SK-N-SH (cell line): ENCODE results near the gene CD93. TPM values are rescaled to one million over a fixed set of nuclear protein-coding genes. Genes with fewer than 3 reads are reported as not detected.

Source experiments
- CTCF ChIA-PET: fragments of 300-600, 350-600 bp; formaldehyde crosslinking; extraction: SDS; loops from one replicate; lab custom pipeline; 2021; lab: Yijun Ruan, JAX
- POLR2A ChIA-PET: fragments of 350-600 bp; sonication (Branson Sonifier 250); formaldehyde crosslinking; extraction: SDS; loops from one replicate; lab custom pipeline; 2020; ENCODE audit warnings: antibody characterized with exemption, inconsistent platforms; lab: Yijun Ruan, JAX
- DNase-seq: peaks from one replicate; pipeline ENCODE4 v3.0.0; 2012
- H2AFZ ChIP-seq: fragments of 200-600 bp; sonication (generic); 2 replicates; pipeline ENCODE4 v1.8.1; 2016; ENCODE audit warnings: antibody characterized with exemption, mild to moderate bottlenecking, low read depth
- H3F3A ChIP-seq: fragments of 200-600 bp; sonication (generic); replicated peaks from 2 replicates; pipeline ENCODE3; 2016; ENCODE audit warnings: antibody characterized with exemption, mild to moderate bottlenecking; ENCODE audit not compliant: insufficient read depth
- H3K27ac ChIP-seq, 2 experiments: fragments of 200-500 bp in 1 of 2; fragments of 200-600 bp in 1 of 2; sonication (Bioruptor generic) in 1 of 2; sonication (generic), shearing (Covaris generic) in 1 of 2; 2 replicates each; pipeline versions ENCODE4 v1.5.1 to v1.6.1; 2014 to 2016; ENCODE audit warnings: low read depth in 2 of 2, inconsistent platforms in 1 of 2, low read length in 1 of 2, mild to moderate bottlenecking in 1 of 2, mixed read lengths in 1 of 2
- H3K27me3 ChIP-seq: fragments of 200-600 bp; sonication (generic), shearing (Covaris generic); 2 replicates; pipeline ENCODE4 v1.6.1; 2016; ENCODE audit warnings: mixed run types; ENCODE audit not compliant: insufficient read depth
- H3K36me3 ChIP-seq, 2 experiments: fragments of 200-500 bp in 1 of 2; fragments of 200-600 bp in 1 of 2; sonication (Bioruptor generic) in 1 of 2; sonication (generic) in 1 of 2; replicated peaks in 1 of 2; 2 replicates each; pipeline versions ENCODE3 to v1.5.1; 2014 to 2016; ENCODE audit warnings: low read length in 1 of 2, mild to moderate bottlenecking in 1 of 2; ENCODE audit not compliant: insufficient read depth in 2 of 2, control insufficient read depth in 1 of 2
- H3K4me1 ChIP-seq, 2 experiments: fragments of 200-500 bp in 1 of 2; fragments of 200-600 bp in 1 of 2; sonication (Bioruptor generic) in 1 of 2; sonication (generic), shearing (Covaris generic) in 1 of 2; 2 replicates each; pipeline versions ENCODE4 v1.5.1 to v1.6.1; 2014 to 2016; ENCODE audit warnings: low read depth in 1 of 2, low read length in 1 of 2, mixed run types in 1 of 2; ENCODE audit not compliant: insufficient read depth in 2 of 2, control insufficient read depth in 1 of 2
- H3K4me2 ChIP-seq: fragments of 200-600 bp; sonication (generic), shearing (Covaris generic); 2 replicates; pipeline ENCODE4 v1.6.1; 2017; ENCODE audit warnings: mixed run types
- H3K4me3 ChIP-seq, 2 experiments: fragments of 200-500 bp in 1 of 2; fragments of 200-600 bp in 1 of 2; sonication (Bioruptor generic) in 1 of 2; sonication (generic), shearing (Covaris generic) in 1 of 2; 2 replicates each; pipeline versions ENCODE4 v1.5.1 to v1.8.1; 2014 to 2016; ENCODE audit warnings: low read depth in 2 of 2, inconsistent platforms in 1 of 2, low read length in 1 of 2, mild to moderate bottlenecking in 1 of 2, mixed read lengths in 1 of 2, moderate library complexity in 1 of 2
- H3K79me2 ChIP-seq: fragments of 200-600 bp; sonication (generic); 2 replicates; pipeline ENCODE4 v1.8.1; 2017; ENCODE audit warnings: mild to moderate bottlenecking; ENCODE audit not compliant: insufficient read depth
- H3K9ac ChIP-seq: fragments of 200-600 bp; sonication (generic); 2 replicates; pipeline ENCODE4 v1.6.1; 2017; ENCODE audit warnings: mixed run types
- H3K9me2 ChIP-seq: fragments of 200-600 bp; sonication (generic); 2 replicates; pipeline ENCODE4 v1.6.1; 2017; ENCODE audit warnings: mixed run types
- H3K9me3 ChIP-seq: fragments of 200-600 bp; sonication (generic); 2 replicates; pipeline ENCODE4 v1.6.1; 2017; ENCODE audit warnings: mixed run types, mild to moderate bottlenecking, moderate library complexity
- H4K20me1 ChIP-seq: fragments of 200-600 bp; sonication (generic); 2 replicates; pipeline ENCODE4 v1.6.1; 2017; ENCODE audit warnings: mild to moderate bottlenecking, mixed run types; ENCODE audit not compliant: insufficient read depth
- ELF1 ChIP-seq: IDR thresholded peaks from 2 replicates; pipeline ENCODE4 v1.4.0; 2012
- FOXM1 ChIP-seq: IDR thresholded peaks from 2 replicates; pipeline ENCODE4 v1.4.0; 2012; ENCODE audit warnings: low read depth, mild to moderate bottlenecking
- GABPA ChIP-seq: IDR thresholded peaks from 2 replicates; pipeline ENCODE4 v1.4.0; 2012; ENCODE audit warnings: low read depth, mild to moderate bottlenecking
- MXI1 ChIP-seq: IDR thresholded peaks from 2 replicates; pipeline ENCODE4 v1.6.1; 2012; ENCODE audit warnings: mild to moderate bottlenecking, low read depth, low read length, improper control_type of control experiment
- NFIC ChIP-seq: IDR thresholded peaks from 2 replicates; pipeline ENCODE4 v1.4.0; 2012; ENCODE audit warnings: borderline replicate concordance
- SMC3 ChIP-seq: IDR thresholded peaks from 2 replicates; pipeline ENCODE4 v1.6.1; 2012; ENCODE audit warnings: low read depth, low read length, improper control_type of control experiment
- TAF1 ChIP-seq: IDR thresholded peaks from 2 replicates; pipeline ENCODE4 v1.6.1; 2012; ENCODE audit warnings: low read depth, mild to moderate bottlenecking, low read length, moderate library complexity, borderline replicate concordance
- YY1 ChIP-seq: IDR thresholded peaks from 2 replicates; pipeline ENCODE4 v1.4.0; 2012; ENCODE audit warnings: low read depth, mild to moderate bottlenecking
- WGBS: methylation state at CpG from one replicate; pipeline ENCODE4 v1.1.6; 2017; ENCODE audit warnings: low lambda C conversion rate; 5-methylcytosine and 5-hydroxymethylcytosine counted together
- polyA plus RNA-seq, 3 experiments: library from polyadenylated mRNA; depleted of rRNA; stranded (reverse); fragments of >200 nt; gene quantifications; 2 replicates each; pipeline ENCODE4 v1.2.3, GENCODE V29; 2012
- TF ChIP-seq, protein P1 (sequence below): IDR thresholded peaks from 2 replicates; pipeline ENCODE4; 2012
- TF ChIP-seq, protein P2 (sequence below): IDR thresholded peaks from 2 replicates; pipeline ENCODE4 v1.6.1; 2012; ENCODE audit warnings: mild to moderate bottlenecking, low read depth, low read length, moderate library complexity

The CD93 gene
- polyA plus RNA-seq, 1 of the 3 experiments (the other 2 are of a cell fraction) = 0.03 TPM

- Histone ChIP-seq H3K4me2 (no peak overlapping the region), H3K27ac (no peak overlapping the region), H3K9me2 (no peaks in the 10 kb centered on the region), H3F3A (no peaks in the 10 kb centered on the region), H4K20me1 (no peaks in the 10 kb centered on the region), H3K36me3 (no peaks in the 10 kb centered on the region), H3K9ac (no peak overlapping the region), H3K4me3 (no peak overlapping the region), H3K4me1 (no peaks in the 10 kb centered on the region; a peak in 1 of 4 replicates), H2AFZ (no peak overlapping the region), H3K79me2 (no peaks in the 10 kb centered on the region), H3K27me3 (peaks cover 18% of the 10 kb centered on the region; the same call in 1 of the 2 replicates), H3K9me3 (no peaks in the 10 kb centered on the region)
- WGBS = 36% methylated on average over 8 of the region's 9 CpGs
- TF ChIP-seq ELF1 (no peak), NFIC (no peak), GABPA (no peak), FOXM1 (no peak), SMC3 (no peak), MXI1 (no peak)
- ChIA-PET CTCF (no interaction called here), POLR2A (no interaction called here)
- DNase-seq = no peak
Observed at GRCh38 chr20:23118766-23119165, 32.6 kb upstream of the CD93 start.

DNA sequence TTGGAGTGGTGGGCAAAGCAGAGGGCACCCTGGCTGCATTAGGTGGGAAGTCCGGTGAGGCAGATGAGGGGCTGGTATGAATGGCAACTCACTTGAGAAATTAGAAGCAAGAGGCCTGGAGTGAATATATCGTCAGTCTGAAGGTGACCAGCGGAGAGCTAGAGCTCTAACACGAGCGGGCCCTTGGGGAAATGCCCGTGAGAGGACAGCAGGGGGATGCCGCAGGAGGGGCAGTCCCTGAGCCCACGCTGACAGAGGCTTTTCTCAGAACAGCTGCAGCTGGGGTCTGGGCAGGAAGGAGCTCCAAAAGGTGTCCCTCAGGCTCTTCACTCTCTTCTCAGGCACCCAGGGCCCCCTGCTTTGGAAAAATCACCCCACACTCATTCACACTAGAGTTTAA is 32.0 kb upstream of the CD93 start:
- Histone ChIP-seq H3K9me3 (no peaks in the 10 kb centered on the region), H3K27ac (no peak overlapping the region), H3K79me2 (no peaks in the 10 kb centered on the region), H3K9me2 (no peaks in the 10 kb centered on the region), H3K36me3 (no peaks in the 10 kb centered on the region), H3K4me3 (no peak overlapping the region), H3K9ac (no peak overlapping the region), H4K20me1 (no peaks in the 10 kb centered on the region), H3K4me1 (no peaks in the 10 kb centered on the region; a peak in 1 of 4 replicates), H3F3A (no peaks in the 10 kb centered on the region), H3K27me3 (peaks cover 18% of the 10 kb centered on the region; the same call in 1 of the 2 replicates), H2AFZ (no peak overlapping the region)
- no peak for DNase-seq
- 62% methylated on average over 8 of the region's 8 CpGs for WGBS
- POLR2A ChIA-PET = no interaction called here
- TF ChIP-seq, protein P1, sequence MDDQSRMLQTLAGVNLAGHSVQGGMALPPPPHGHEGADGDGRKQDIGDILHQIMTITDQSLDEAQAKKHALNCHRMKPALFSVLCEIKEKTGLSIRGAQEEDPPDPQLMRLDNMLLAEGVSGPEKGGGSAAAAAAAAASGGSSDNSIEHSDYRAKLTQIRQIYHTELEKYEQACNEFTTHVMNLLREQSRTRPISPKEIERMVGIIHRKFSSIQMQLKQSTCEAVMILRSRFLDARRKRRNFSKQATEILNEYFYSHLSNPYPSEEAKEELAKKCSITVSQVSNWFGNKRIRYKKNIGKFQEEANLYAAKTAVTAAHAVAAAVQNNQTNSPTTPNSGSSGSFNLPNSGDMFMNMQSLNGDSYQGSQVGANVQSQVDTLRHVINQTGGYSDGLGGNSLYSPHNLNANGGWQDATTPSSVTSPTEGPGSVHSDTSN = no peak
- TF ChIP-seq, protein P2, sequence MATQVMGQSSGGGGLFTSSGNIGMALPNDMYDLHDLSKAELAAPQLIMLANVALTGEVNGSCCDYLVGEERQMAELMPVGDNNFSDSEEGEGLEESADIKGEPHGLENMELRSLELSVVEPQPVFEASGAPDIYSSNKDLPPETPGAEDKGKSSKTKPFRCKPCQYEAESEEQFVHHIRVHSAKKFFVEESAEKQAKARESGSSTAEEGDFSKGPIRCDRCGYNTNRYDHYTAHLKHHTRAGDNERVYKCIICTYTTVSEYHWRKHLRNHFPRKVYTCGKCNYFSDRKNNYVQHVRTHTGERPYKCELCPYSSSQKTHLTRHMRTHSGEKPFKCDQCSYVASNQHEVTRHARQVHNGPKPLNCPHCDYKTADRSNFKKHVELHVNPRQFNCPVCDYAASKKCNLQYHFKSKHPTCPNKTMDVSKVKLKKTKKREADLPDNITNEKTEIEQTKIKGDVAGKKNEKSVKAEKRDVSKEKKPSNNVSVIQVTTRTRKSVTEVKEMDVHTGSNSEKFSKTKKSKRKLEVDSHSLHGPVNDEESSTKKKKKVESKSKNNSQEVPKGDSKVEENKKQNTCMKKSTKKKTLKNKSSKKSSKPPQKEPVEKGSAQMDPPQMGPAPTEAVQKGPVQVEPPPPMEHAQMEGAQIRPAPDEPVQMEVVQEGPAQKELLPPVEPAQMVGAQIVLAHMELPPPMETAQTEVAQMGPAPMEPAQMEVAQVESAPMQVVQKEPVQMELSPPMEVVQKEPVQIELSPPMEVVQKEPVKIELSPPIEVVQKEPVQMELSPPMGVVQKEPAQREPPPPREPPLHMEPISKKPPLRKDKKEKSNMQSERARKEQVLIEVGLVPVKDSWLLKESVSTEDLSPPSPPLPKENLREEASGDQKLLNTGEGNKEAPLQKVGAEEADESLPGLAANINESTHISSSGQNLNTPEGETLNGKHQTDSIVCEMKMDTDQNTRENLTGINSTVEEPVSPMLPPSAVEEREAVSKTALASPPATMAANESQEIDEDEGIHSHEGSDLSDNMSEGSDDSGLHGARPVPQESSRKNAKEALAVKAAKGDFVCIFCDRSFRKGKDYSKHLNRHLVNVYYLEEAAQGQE = no peak
- TF ChIP-seq YY1 (no peak), TAF1 (no peak)
- TF ChIP-seq, all 33 proteins: peak for 0
- CTCF ChIA-PET = no interaction called here
- no peak overlapping the region for H3K4me2 ChIP-seq
